KOPT-K1 (cell line): ENCODE measurements around the gene RNF224.

Source experiments
- H3K27ac ChIP-seq: fragments of 200-600 bp; sonication (generic); 2 replicates; pipeline ENCODE4 v1.5.1; 2016; ENCODE audit warnings: antibody characterized with exemption, mild to moderate bottlenecking, low read depth, low read length; ENCODE audit not compliant: poor library complexity, severe bottlenecking
- H3K36me3 ChIP-seq: fragments of 200-600 bp; sonication (generic); 2 replicates; pipeline ENCODE4 v1.5.1; 2017; ENCODE audit warnings: antibody characterized with exemption, mild to moderate bottlenecking, low read length, moderate library complexity; ENCODE audit not compliant: insufficient read depth
- H3K9me3 ChIP-seq: fragments of 200-600 bp; sonication (generic); 2 replicates; pipeline ENCODE4 v1.5.1; 2017; ENCODE audit warnings: antibody characterized with exemption, low read length, mild to moderate bottlenecking; ENCODE audit not compliant: insufficient read depth, poor library complexity, severe bottlenecking

The RNF224 gene

GRCh38 chr9:137225699-137226331 is 1.5 kb upstream of the RNF224 start:
- H3K36me3 ChIP-seq, result no peaks in the 10 kb centered on the region
- no peaks in the 10 kb centered on the region for H3K9me3 ChIP-seq
- no peak overlapping the region for H3K27ac ChIP-seq

- H3K36me3 ChIP-seq, result no peaks in the 10 kb centered on the region
- H3K9me3 ChIP-seq, result no peaks in the 10 kb centered on the region
- no peak overlapping the region for H3K27ac ChIP-seq
Measured at GRCh38 chr9:137226338-137227053, 806 bp upstream of the RNF224 start.

- Histone ChIP-seq H3K9me3 (no peaks in the 10 kb centered on the region), H3K27ac (no peak overlapping the region), H3K36me3 (no peaks in the 10 kb centered on the region)
Measured at GRCh38 chr9:137227853-137228505, 677 bp downstream of the RNF224 start.

DNA sequence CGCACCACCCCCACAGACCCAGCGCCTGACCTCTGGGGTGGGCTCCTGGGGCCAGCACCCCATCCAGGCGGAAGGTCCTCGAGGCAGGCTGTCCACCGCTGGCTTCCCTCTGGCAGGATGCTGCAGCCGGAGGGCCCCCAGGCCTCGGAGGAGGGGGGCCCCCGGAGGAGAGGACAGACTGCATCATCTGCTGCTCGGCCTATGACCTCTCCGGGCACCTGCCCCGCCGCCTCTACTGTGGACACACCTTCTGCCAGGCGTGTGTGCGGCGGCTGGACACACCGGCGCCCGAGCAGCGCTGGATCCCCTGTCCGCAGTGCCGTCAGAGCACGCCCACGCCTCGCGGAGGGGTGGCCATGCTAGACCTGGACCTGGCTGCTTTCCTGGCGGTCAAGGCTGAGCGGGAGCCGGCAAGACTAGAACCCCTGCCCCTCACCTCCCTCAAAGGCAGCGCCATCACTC is 1.2 kb downstream of the RNF224 start:
- no peak overlapping the region for H3K27ac ChIP-seq
- H3K9me3 ChIP-seq, result no peaks in the 10 kb centered on the region
- no peaks in the 10 kb centered on the region for H3K36me3 ChIP-seq

- no peaks in the 10 kb centered on the region for H3K36me3 ChIP-seq
- no peak overlapping the region for H3K27ac ChIP-seq
- no peaks in the 10 kb centered on the region for H3K9me3 ChIP-seq
Measured at GRCh38 chr9:137228968-137229896, 1.9 kb downstream of the RNF224 start.

GRCh38 chr9:137229903-137230704 is 2.8 kb downstream of the RNF224 start:
- no peaks in the 10 kb centered on the region for H3K36me3 ChIP-seq

GRCh38 chr9:137230705-137231371 is 3.5 kb downstream of the RNF224 start, which contains the start of gene SLC34A3:
Gene SLC34A3 (plus strand): TSS chr9:137230901. CDS start chr9:137231703, 802 bp downstream.
- H3K27ac ChIP-seq, result no peak within 1 kb of the TSS
- no peaks in the 10 kb centered on the region for H3K36me3 ChIP-seq
- H3K9me3 ChIP-seq, result no peaks in the 10 kb centered on the region

More at GRCh38 chr9:137229903-137230704, 2.8 kb downstream of the RNF224 start:
- no peak overlapping the region for H3K27ac ChIP-seq
- no peaks in the 10 kb centered on the region for H3K9me3 ChIP-seq

DNA sequence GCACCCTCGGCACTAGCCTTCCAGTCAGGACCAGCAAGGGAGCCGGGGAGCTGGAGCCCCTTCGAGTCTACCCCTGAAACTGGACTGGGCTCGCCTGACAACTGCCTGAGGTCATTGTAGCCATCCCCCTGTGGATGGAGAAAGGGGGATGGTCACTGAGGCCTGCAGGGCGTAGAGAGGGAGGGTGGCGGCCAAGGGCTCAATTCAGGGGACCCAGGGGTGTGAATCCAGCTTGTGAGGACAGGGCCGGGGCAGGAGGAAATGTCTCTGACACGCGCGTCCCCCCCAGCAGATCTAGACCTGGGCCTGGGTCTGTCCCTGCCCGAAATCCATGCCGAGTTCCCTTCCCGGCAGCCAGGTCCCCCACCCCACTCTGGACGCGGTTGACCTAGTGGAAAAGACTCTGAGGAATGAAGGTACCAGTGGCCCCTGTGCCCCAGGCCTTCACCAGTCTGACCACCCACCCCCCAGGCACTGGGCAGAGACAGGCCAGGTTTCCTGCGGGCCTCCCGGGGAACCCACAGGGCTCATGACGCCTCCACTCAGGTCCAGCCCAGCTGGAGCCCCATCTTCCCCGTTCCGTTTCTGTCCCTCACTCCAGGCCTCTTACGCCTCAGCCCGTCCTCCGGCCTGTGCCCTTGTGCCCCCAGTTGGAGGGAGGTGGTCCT is 4.2 kb downstream of the RNF224 start:
- Histone ChIP-seq H3K27ac (no peak overlapping the region), H3K36me3 (no peaks in the 10 kb centered on the region), H3K9me3 (no peaks in the 10 kb centered on the region)

- Histone ChIP-seq H3K9me3 (no peaks in the 10 kb centered on the region), H3K36me3 (no peaks in the 10 kb centered on the region), H3K27ac (no peak overlapping the region)
Measured at GRCh38 chr9:137232101-137232500, 4.8 kb downstream of the RNF224 start.

DNA sequence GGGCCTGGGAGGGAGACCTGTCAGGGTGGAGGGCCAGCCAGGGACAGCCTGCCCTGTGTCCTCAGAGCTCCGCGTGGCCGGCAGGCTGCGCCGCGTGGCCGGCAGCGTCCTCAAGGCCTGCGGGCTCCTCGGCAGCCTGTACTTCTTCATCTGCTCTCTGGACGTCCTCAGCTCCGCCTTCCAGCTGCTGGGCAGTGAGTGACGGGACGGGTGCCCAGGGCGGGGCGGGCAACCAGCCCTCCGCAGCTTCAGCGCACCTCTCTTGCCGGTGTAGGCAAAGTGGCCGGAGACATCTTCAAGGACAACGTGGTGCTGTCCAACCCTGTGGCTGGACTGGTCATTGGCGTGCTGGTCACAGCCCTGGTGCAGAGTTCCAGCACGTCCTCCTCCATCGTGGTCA is 5.2 kb downstream of the RNF224 start:
- Histone ChIP-seq H3K27ac (no peak overlapping the region), H3K36me3 (no peaks in the 10 kb centered on the region), H3K9me3 (no peaks in the 10 kb centered on the region)

GRCh38 chr9:137233143-137233980 is 6.1 kb downstream of the RNF224 start:
- no peaks in the 10 kb centered on the region for H3K36me3 ChIP-seq
- H3K27ac ChIP-seq, result no peak overlapping the region
- no peaks in the 10 kb centered on the region for H3K9me3 ChIP-seq

DNA sequence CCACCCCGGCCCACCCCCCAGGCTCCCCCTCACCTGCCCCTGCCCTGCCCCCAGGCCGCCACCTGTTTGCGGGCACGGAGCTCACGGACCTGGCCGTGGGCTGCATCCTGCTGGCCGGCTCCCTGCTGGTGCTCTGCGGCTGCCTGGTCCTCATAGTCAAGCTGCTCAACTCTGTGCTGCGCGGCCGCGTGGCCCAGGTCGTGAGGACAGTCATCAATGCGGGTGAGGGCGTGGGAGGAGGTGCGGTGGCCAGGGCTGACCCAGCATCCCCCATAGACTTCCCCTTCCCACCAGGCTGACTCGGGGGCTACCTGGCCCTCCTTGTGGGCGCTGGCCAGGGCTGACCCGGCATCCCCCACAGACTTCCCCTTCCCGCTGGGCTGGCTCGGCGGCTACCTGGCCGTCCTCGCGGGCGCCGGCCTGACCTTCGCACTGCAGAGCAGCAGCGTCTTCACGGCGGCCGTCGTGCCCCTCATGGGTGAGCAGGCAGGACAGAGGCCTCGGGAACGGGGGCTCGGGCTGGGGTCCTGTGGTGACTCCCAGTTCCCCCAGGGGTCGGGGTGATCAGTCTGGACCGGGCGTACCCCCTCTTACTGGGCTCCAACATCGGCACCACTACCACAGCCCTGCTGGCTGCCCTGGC is 6.9 kb downstream of the RNF224 start:
- H3K36me3 ChIP-seq, result no peaks in the 10 kb centered on the region
- H3K27ac ChIP-seq, result no peak overlapping the region

More for the DNA sequence above, 6.9 kb downstream of the RNF224 start:
- H3K9me3 ChIP-seq, result no peaks in the 10 kb centered on the region
